ENCODE measurements around the gene GRIN3B.

The GRIN3B gene

GRCh38 chr19:1018932-1019615 lies 18.9 kb downstream of the GRIN3B start (continued):
- TF ChIP-seq ZNF701 (tag by site-specific recombination; IDR thresholded peaks at IDR 0.05) (no peak), ZBTB17 (tag by site-specific recombination; IDR thresholded peaks at IDR 0.05) (peak; percentile 71), ZNF114 (tag by site-specific recombination; IDR thresholded peaks at IDR 0.05) (no peak), PATZ1 (tag by site-specific recombination; IDR thresholded peaks at IDR 0.05) (0 out of 2 replicates have a peak, but pooled peaks have one; percentile 50), ZNF341 (tag by site-specific recombination; IDR thresholded peaks at IDR 0.05; ENCODE audit: low read depth) (no peak), SP2 (tag by site-specific recombination; IDR thresholded peaks at IDR 0.05) (peak; percentile 64), ZNF776 (tag by site-specific recombination; IDR thresholded peaks at IDR 0.05; ENCODE audit: borderline replicate concordance) (no peak), ZNF18 (tag by site-specific recombination; IDR thresholded peaks at IDR 0.05) (no peak), ZNF600 (tag by site-specific recombination; IDR thresholded peaks at IDR 0.05) (peak; percentile 87), ZNF362 (tag by site-specific recombination; IDR thresholded peaks at IDR 0.05) (peak; percentile 90), FEZF1 (tag by site-specific recombination; IDR thresholded peaks at IDR 0.05) (no peak), GLIS2 (tag by site-specific recombination; IDR thresholded peaks at IDR 0.05) (peak; percentile 56; the same call in 1 of the 2 replicates)

- peaks cover 7% of the 10 kb centered on the region for H3K4me1 ChIP-seq (ENCODE audit: control insufficient read depth, insufficient read depth, low read length)
- ChIA-PET POLR2A (interaction anchor here (1.1 to 1.2 kb wide), 3 partner anchors 21 to 85 kb away, joined by 3 to 4 read pairs (median 3); partner anchors contain the start of gene ABCA7), CTCF (interaction anchor here (0.6 to 1.0 kb wide), 4 partner anchors 82 to 351 kb away, joined by 3 to 5 read pairs (median 4); no protein-coding TSS in a partner anchor)
- no peaks in the 10 kb centered on the region for H3K9me3 ChIP-seq (ENCODE audit: control insufficient read depth, insufficient read depth, low read depth, low read length)
- peak overlapping the region; percentile 86 for H3K4me3 ChIP-seq (ENCODE audit: low read depth, low read length)
- H3K36me3 ChIP-seq (ENCODE audit: control insufficient read depth in 2 of 2, insufficient read depth in 1 of 2, low read length in 2 of 2), result peaks cover 0 to 32% of the 10 kb centered on the region in 2 experiments; a peak in 1 of 3 replicates
- H3K27ac ChIP-seq (ENCODE audit: extremely low read depth, low read depth, low read length), result peak overlapping the region; percentile 80
- TF ChIP-seq INSM2 (tag by site-specific recombination; IDR thresholded peaks at IDR 0.05) (no peak), ZNF549 (tag by site-specific recombination; IDR thresholded peaks at IDR 0.05) (no peak), ZBTB26 (tag by site-specific recombination; optimal IDR thresholded peaks at IDR 0.05) (no peak), RBAK (tag by site-specific recombination; IDR thresholded peaks at IDR 0.05) (no peak), ZNF768 (tag by site-specific recombination; IDR thresholded peaks at IDR 0.05) (no peak), ZNF544 (tag by site-specific recombination; IDR thresholded peaks at IDR 0.05) (no peak), PBX3 (CRISPR knock-in tag; IDR thresholded peaks at IDR 0.05) (no peak), ZNF510 (tag by site-specific recombination; IDR thresholded peaks at IDR 0.05; ENCODE audit: insufficient replicate concordance) (no peak), KLF1 (tag by site-specific recombination; IDR thresholded peaks at IDR 0.05) (no peak), ZNF292 (tag by site-specific recombination; IDR thresholded peaks at IDR 0.05; ENCODE audit: borderline replicate concordance, low read depth) (no peak), ZNF571 (tag by site-specific recombination; IDR thresholded peaks at IDR 0.05) (no peak), ZNF449 (tag by site-specific recombination; IDR thresholded peaks at IDR 0.05) (no peak), ZNF214 (tag by site-specific recombination; IDR thresholded peaks at IDR 0.05; ENCODE audit: borderline replicate concordance) (no peak), SP3 (tag by site-specific recombination; IDR thresholded peaks at IDR 0.05) (no peak)
These were observed 19.4 kb downstream of the GRIN3B start for GRCh38 chr19:1019616-1019961.
